HCT116 (cell line): ENCODE measurements around the gene P2RX1. TPM values are rescaled to one million over a fixed set of nuclear protein-coding genes. Genes with fewer than 3 reads are reported as not detected.

Source experiments
- ATAC-seq: fragments of 200-7000 bp; cut with Tn5 transposase; 2 replicates; pipeline ENCODE4 v1.9.1; 2020; ENCODE audit warnings: mild to moderate bottlenecking, moderate library complexity
- BruUV-seq: library from RNA; stranded (reverse); fragments of 400-500 nt; replicated peaks from 2 replicates; lab custom pipeline; 2021; lab: Mats Ljungman, UMichigan
- CTCF ChIA-PET: fragments of 300-600 bp; sonication (Branson Sonifier 250); formaldehyde crosslinking; loops from one replicate; lab custom pipeline; 2021; ENCODE audit warnings: antibody characterized with exemption; lab: Charles Lee
- POLR2A ChIA-PET: fragments of 300-600, 350-600 bp; sonication (Branson Sonifier 250); formaldehyde crosslinking; loops from one replicate; lab custom pipeline; 2021; ENCODE audit warnings: antibody characterized with exemption; lab: Charles Lee
- RAD21 ChIA-PET, 2 experiments: fragments of 300-600 bp; sonication (Branson Sonifier 250); formaldehyde crosslinking; loops; one replicate each; lab custom pipeline; 2023; ENCODE audit warnings: low total read pairs in 2 of 2; ENCODE audit not compliant: uncharacterized antibody in 2 of 2, unreplicated experiment in 2 of 2, low non-redundant PET in 1 of 2; lab: Charles Lee
- DNase-seq: peaks from one replicate; pipeline ENCODE4 v3.0.0-alpha.2; 2010; ENCODE audit warnings: low read depth, low spot score
- H2AFZ ChIP-seq: fragments of 200-600 bp; shearing (Covaris generic), sonication (generic); 2 replicates; pipeline ENCODE4 v1.6.1; 2017; ENCODE audit warnings: low read depth, mixed run types, mixed read lengths, antibody characterized with exemption, low read length; ENCODE audit not compliant: poor library complexity, severe bottlenecking
- H3K27ac ChIP-seq: 2 replicates; pipeline ENCODE4 v1.5.1; 2012; ENCODE audit warnings: low read depth, low read length
- H3K27me3 ChIP-seq: fragments of 200-600 bp; sonication (generic); 2 replicates; pipeline ENCODE4 v1.6.1; 2016; ENCODE audit warnings: mixed run types, low read length, mixed read lengths; ENCODE audit not compliant: insufficient read depth
- H3K36me3 ChIP-seq, 2 experiments: fragments of 200-500 bp in 1 of 2; fragments of 200-600 bp in 1 of 2; sonication (Bioruptor generic) in 1 of 2; sonication (generic) in 1 of 2; 2 replicates each; pipeline versions ENCODE4 v1.5.1 to v1.6.1; 2014 to 2016; ENCODE audit warnings: low read length in 2 of 2, inconsistent platforms in 1 of 2, mixed read lengths in 1 of 2, mixed run types in 1 of 2; ENCODE audit not compliant: insufficient read depth in 2 of 2, control insufficient read depth in 1 of 2
- H3K4me1 ChIP-seq, 2 experiments: fragments of 200-600 bp in 1 of 2; sonication (generic) in 1 of 2; 2 replicates each; pipeline versions ENCODE4 v1.5.1 to v1.6.1; 2012 to 2017; ENCODE audit warnings: low read length in 2 of 2, inconsistent platforms in 1 of 2, mild to moderate bottlenecking in 1 of 2, mixed read lengths in 1 of 2, mixed run types in 1 of 2, moderate library complexity in 1 of 2; ENCODE audit not compliant: insufficient read depth in 2 of 2, control insufficient read depth in 1 of 2
- H3K4me2 ChIP-seq: fragments of 200-600 bp; sonication (generic); 2 replicates; pipeline ENCODE4 v1.6.1; 2017; ENCODE audit warnings: mixed run types, low read length, mixed read lengths
- H3K4me3 ChIP-seq, 2 experiments: fragments of 200-600 bp in 1 of 2; sonication (generic) in 1 of 2; replicated peaks in 1 of 2; 2 replicates each; pipeline ENCODE4 v1.5.1; 2011 to 2016; ENCODE audit warnings: low read length in 2 of 2, control low read depth in 1 of 2, low read depth in 1 of 2, mild to moderate bottlenecking in 1 of 2, mixed read lengths in 1 of 2, mixed run types in 1 of 2
- H3K79me2 ChIP-seq: fragments of 200-600 bp; sonication (generic); 2 replicates; pipeline ENCODE4 v1.6.1; 2017; ENCODE audit warnings: mild to moderate bottlenecking, mixed run types, low read length, moderate library complexity, mixed read lengths; ENCODE audit not compliant: insufficient read depth
- H3K9ac ChIP-seq: fragments of 200-600 bp; sonication (generic); 2 replicates; pipeline ENCODE4 v1.6.1; 2016; ENCODE audit warnings: low read length, mixed read lengths
- H3K9me2 ChIP-seq: fragments of 200-600 bp; sonication (generic), shearing (Covaris generic); 2 replicates; pipeline ENCODE4 v1.6.1; 2017; ENCODE audit warnings: mixed run types, mild to moderate bottlenecking, moderate library complexity; ENCODE audit not compliant: insufficient read depth
- H3K9me3 ChIP-seq, 2 experiments: fragments of 200-500 bp in 1 of 2; fragments of 200-600 bp in 1 of 2; sonication (Bioruptor generic) in 1 of 2; sonication (generic) in 1 of 2; 2 replicates each; pipeline ENCODE4 v1.6.1; 2014 to 2017; ENCODE audit warnings: low read length in 2 of 2, mixed read lengths in 2 of 2, inconsistent platforms in 1 of 2, low read depth in 1 of 2, mild to moderate bottlenecking in 1 of 2, mixed run types in 1 of 2, moderate library complexity in 1 of 2; ENCODE audit not compliant: control insufficient read depth in 1 of 2, insufficient read depth in 1 of 2
- H4K20me1 ChIP-seq: fragments of 200-600 bp; sonication (generic), shearing (Covaris generic); 2 replicates; pipeline ENCODE4 v1.6.1; 2017; ENCODE audit warnings: mixed run types, mild to moderate bottlenecking, moderate library complexity; ENCODE audit not compliant: insufficient read depth
- CEBPB ChIP-seq: IDR thresholded peaks from 2 replicates; pipeline ENCODE4 v1.6.1; 2012; ENCODE audit warnings: low read depth
- ELF1 ChIP-seq: IDR thresholded peaks from 2 replicates; pipeline ENCODE4 v1.6.1; 2012; ENCODE audit warnings: low read depth, borderline replicate concordance
- EZH2 ChIP-seq: fragments of 200-600 bp; sonication (generic); IDR thresholded peaks from 2 replicates; pipeline ENCODE4 v1.6.1; 2017; ENCODE audit warnings: antibody characterized with exemption, mixed run types
- EZH2phosphoT487 ChIP-seq: fragments of 200-600 bp; IDR thresholded peaks from 2 replicates; pipeline ENCODE4 v1.6.1; 2018; ENCODE audit warnings: antibody characterized with exemption, borderline replicate concordance
- FOSL1 ChIP-seq: IDR thresholded peaks from 2 replicates; pipeline ENCODE4 v1.6.1; 2012; ENCODE audit warnings: low read depth
- JUND ChIP-seq: IDR thresholded peaks from 2 replicates; pipeline ENCODE4 v1.6.1; 2012
- POLR2A ChIP-seq: IDR thresholded peaks from 2 replicates; pipeline ENCODE4 v1.7.0; 2011; ENCODE audit warnings: borderline replicate concordance; ENCODE audit not compliant: insufficient read depth, insufficient read length; ENCODE audit errors: extremely low read depth
- POLR2AphosphoS5 ChIP-seq: IDR thresholded peaks from 2 replicates; pipeline ENCODE4 v1.6.1; 2011; ENCODE audit warnings: mild to moderate bottlenecking, low read depth, low read length, moderate library complexity
- RAD21 ChIP-seq: IDR thresholded peaks from 2 replicates; pipeline ENCODE4 v1.6.1; 2012; ENCODE audit warnings: low read depth, mild to moderate bottlenecking
- SIN3A ChIP-seq: IDR thresholded peaks from 2 replicates; pipeline ENCODE4 v1.6.1; 2012; ENCODE audit warnings: low read depth
- SP1 ChIP-seq: IDR thresholded peaks from 2 replicates; pipeline ENCODE4 v1.6.1; 2012; ENCODE audit warnings: low read depth
- SRF ChIP-seq: IDR thresholded peaks from 2 replicates; pipeline ENCODE4 v1.6.1; 2012; ENCODE audit warnings: low read depth
- TCF7L2 ChIP-seq: IDR thresholded peaks from 2 replicates; pipeline ENCODE4 v1.7.0; 2011; ENCODE audit warnings: borderline replicate concordance, inconsistent platforms; ENCODE audit not compliant: insufficient read depth, insufficient read length; ENCODE audit errors: extremely low read depth
- ZFX ChIP-seq: fragments of 450-650 bp; IDR thresholded peaks from 2 replicates; pipeline ENCODE4 v1.6.1; 2017
- intact Hi-C: fragments of 100-400 bp; cut with micrococcal nuclease; formaldehyde crosslinking; loops from 2 replicates; pipeline ENCODE4 v1.10.0; 2022
- total RNA-seq: library from RNA; stranded (reverse); gene quantifications from one replicate; pipeline ENCODE4 v1.2.1, GENCODE V29; 2021; ENCODE audit not compliant: unreplicated experiment
- TF ChIP-seq, protein P1 (sequence below): IDR thresholded peaks from 2 replicates; pipeline ENCODE4 v1.6.1; 2011; ENCODE audit warnings: mild to moderate bottlenecking, low read length, moderate library complexity; ENCODE audit not compliant: insufficient replicate concordance; ENCODE audit errors: extremely low read depth
- TF ChIP-seq, protein P2 (sequence below): IDR thresholded peaks from 2 replicates; pipeline ENCODE4 v1.6.1; 2012
- TF ChIP-seq, protein P3 (sequence below): IDR thresholded peaks from 2 replicates; pipeline ENCODE4 v1.6.1; 2012; ENCODE audit warnings: low read depth

Gene P2RX1
- total RNA-seq, 1 experiment from 2014 or later: not detected

DNA sequence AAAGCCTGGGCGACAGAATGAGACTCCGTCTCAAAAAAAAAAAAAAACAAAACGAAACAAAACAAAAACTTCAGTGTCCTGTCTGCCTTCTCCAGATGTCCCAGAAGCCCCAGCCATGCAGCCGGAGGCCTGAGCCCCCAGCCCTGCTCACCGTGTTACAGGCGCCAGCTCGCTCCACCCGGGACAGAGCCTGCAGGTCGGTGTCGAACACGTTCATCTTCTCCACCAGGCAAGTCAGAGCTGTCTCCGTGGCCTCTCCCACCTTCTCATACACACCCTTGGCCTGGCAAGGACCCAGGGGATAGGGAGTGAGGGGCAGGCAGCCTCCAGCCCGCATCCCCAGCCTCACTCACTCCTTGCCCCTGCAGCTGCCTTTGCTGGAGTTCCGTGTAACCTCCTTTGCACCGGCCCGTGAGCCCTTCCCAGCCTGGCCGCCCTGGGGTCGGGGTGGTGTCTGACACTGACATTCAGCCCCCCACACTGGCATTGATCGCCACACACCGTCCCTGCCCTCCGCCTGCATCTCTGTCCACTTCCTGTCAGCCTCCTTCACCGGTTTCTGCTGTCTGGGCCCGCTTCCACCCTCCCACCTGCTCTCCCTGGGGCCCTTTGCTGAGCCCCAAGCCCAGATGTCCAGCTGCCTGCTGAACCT lies 27.1 kb upstream of the P2RX1 start:
- Histone ChIP-seq H3K27ac (no peak overlapping the region), H3K36me3 (no peaks in the 10 kb centered on the region), H3K4me1 (peaks cover 6 to 14% of the 10 kb centered on the region in 2 experiments; a peak in 3 of 4 replicates), H4K20me1 (no peaks in the 10 kb centered on the region), H3K4me2 (no peak overlapping the region), H3K4me3 (no peak overlapping the region), H3K9me2 (no peaks in the 10 kb centered on the region), H2AFZ (no peak overlapping the region), H3K79me2 (no peaks in the 10 kb centered on the region), H3K9ac (no peak overlapping the region), H3K27me3 (no peaks in the 10 kb centered on the region), H3K9me3 (no peaks in the 10 kb centered on the region)
- ChIA-PET RAD21 (no interaction called here), CTCF (no interaction called here), POLR2A (no interaction called here)
- TF ChIP-seq FOSL1 (no peak), TCF7L2 (no peak), SRF (no peak), RAD21 (no peak), EZH2 (no peak), SP1 (no peak), CEBPB (no peak), JUND (no peak), ELF1 (no peak), EZH2phosphoT487 (no peak), POLR2AphosphoS5 (no peak), POLR2A (no peak), SIN3A (no peak), ZFX (no peak)
- TF ChIP-seq, protein P1, sequence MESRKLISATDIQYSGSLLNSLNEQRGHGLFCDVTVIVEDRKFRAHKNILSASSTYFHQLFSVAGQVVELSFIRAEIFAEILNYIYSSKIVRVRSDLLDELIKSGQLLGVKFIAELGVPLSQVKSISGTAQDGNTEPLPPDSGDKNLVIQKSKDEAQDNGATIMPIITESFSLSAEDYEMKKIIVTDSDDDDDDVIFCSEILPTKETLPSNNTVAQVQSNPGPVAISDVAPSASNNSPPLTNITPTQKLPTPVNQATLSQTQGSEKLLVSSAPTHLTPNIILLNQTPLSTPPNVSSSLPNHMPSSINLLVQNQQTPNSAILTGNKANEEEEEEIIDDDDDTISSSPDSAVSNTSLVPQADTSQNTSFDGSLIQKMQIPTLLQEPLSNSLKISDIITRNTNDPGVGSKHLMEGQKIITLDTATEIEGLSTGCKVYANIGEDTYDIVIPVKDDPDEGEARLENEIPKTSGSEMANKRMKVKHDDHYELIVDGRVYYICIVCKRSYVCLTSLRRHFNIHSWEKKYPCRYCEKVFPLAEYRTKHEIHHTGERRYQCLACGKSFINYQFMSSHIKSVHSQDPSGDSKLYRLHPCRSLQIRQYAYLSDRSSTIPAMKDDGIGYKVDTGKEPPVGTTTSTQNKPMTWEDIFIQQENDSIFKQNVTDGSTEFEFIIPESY: no peak
- TF ChIP-seq, protein P2, sequence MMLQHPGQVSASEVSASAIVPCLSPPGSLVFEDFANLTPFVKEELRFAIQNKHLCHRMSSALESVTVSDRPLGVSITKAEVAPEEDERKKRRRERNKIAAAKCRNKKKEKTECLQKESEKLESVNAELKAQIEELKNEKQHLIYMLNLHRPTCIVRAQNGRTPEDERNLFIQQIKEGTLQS: no peak
- TF ChIP-seq, protein P3, sequence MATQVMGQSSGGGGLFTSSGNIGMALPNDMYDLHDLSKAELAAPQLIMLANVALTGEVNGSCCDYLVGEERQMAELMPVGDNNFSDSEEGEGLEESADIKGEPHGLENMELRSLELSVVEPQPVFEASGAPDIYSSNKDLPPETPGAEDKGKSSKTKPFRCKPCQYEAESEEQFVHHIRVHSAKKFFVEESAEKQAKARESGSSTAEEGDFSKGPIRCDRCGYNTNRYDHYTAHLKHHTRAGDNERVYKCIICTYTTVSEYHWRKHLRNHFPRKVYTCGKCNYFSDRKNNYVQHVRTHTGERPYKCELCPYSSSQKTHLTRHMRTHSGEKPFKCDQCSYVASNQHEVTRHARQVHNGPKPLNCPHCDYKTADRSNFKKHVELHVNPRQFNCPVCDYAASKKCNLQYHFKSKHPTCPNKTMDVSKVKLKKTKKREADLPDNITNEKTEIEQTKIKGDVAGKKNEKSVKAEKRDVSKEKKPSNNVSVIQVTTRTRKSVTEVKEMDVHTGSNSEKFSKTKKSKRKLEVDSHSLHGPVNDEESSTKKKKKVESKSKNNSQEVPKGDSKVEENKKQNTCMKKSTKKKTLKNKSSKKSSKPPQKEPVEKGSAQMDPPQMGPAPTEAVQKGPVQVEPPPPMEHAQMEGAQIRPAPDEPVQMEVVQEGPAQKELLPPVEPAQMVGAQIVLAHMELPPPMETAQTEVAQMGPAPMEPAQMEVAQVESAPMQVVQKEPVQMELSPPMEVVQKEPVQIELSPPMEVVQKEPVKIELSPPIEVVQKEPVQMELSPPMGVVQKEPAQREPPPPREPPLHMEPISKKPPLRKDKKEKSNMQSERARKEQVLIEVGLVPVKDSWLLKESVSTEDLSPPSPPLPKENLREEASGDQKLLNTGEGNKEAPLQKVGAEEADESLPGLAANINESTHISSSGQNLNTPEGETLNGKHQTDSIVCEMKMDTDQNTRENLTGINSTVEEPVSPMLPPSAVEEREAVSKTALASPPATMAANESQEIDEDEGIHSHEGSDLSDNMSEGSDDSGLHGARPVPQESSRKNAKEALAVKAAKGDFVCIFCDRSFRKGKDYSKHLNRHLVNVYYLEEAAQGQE: no peak
- DNase-seq: no peak
- ATAC-seq: no peak
- no TSS peak for BruUV-seq
- intact Hi-C loops: no loop called here
